HEK293 (cell line): Measurements from ENCODE around the gene TRABD.

Source experiments
- CTCF ChIA-PET: fragments of 350-600 bp; formaldehyde crosslinking; extraction: SDS; loops from one replicate; lab custom pipeline; 2021; ENCODE audit warnings: antibody characterized with exemption; lab: Yijun Ruan, JAX
- POLR2A ChIA-PET: fragments of 300-600 bp; formaldehyde crosslinking; extraction: SDS; loops from one replicate; lab custom pipeline; 2020; ENCODE audit warnings: antibody characterized with exemption, inconsistent platforms; lab: Yijun Ruan, JAX
- H3K27ac ChIP-seq: fragments of 200-500 bp; sonication (Bioruptor generic); 2 replicates; pipeline ENCODE4 v1.5.1; 2014; ENCODE audit warnings: low read depth, low read length, control low read depth, inconsistent platforms; ENCODE audit errors: extremely low read depth
- H3K36me3 ChIP-seq, 2 experiments: fragments of 200-500 bp in 1 of 2; sonication (Bioruptor generic) in 1 of 2; 1 replicate in 1 of 2; 2 replicates in 1 of 2; pipeline ENCODE4 v1.5.1; 2014 to 2017; ENCODE audit warnings: inconsistent platforms in 2 of 2, low read length in 2 of 2; ENCODE audit not compliant: control insufficient read depth in 2 of 2, insufficient read depth in 1 of 2
- H3K4me1 ChIP-seq: fragments of 200-500 bp; sonication (Bioruptor generic); 2 replicates; pipeline ENCODE4 v1.5.1; 2014; ENCODE audit warnings: mild to moderate bottlenecking, low read length, inconsistent platforms; ENCODE audit not compliant: control insufficient read depth, insufficient read depth
- H3K4me3 ChIP-seq: 2 replicates; pipeline ENCODE4 v1.5.1; 2011; ENCODE audit warnings: low read depth, mild to moderate bottlenecking, control low read depth, low read length, moderate library complexity
- H3K9me3 ChIP-seq: fragments of 200-500 bp; sonication (Bioruptor generic); 2 replicates; pipeline ENCODE4 v1.5.1; 2014; ENCODE audit warnings: low read depth, low read length, inconsistent platforms; ENCODE audit not compliant: control insufficient read depth, insufficient read depth
- GLI4 ChIP-seq: fragments of 450-650 bp; formaldehyde crosslinking; IDR thresholded peaks from 2 replicates; pipeline ENCODE4 v1.5.1; 2016; ENCODE audit warnings: missing biosample characterization, missing genetic modification characterization
- GLIS1 ChIP-seq: fragments of 450-650 bp; formaldehyde crosslinking; IDR thresholded peaks from 2 replicates; pipeline ENCODE4 v1.5.1; 2016; ENCODE audit warnings: missing biosample characterization, missing genetic modification characterization
- GLIS2 ChIP-seq: fragments of 450-650 bp; formaldehyde crosslinking; IDR thresholded peaks from 2 replicates; pipeline ENCODE4 v1.5.1; 2016; ENCODE audit warnings: missing biosample characterization, missing genetic modification characterization
- HOXD13 ChIP-seq: sonication (generic); formaldehyde crosslinking; IDR thresholded peaks from 2 replicates; pipeline ENCODE4 v1.8.0; 2022; ENCODE audit warnings: missing genetic modification reagents, borderline replicate concordance
- PRDM1 ChIP-seq: fragments of 450-650 bp; formaldehyde crosslinking; IDR thresholded peaks from 2 replicates; pipeline ENCODE4; 2016; ENCODE audit warnings: missing biosample characterization, missing genetic modification characterization
- PRDM2 ChIP-seq: fragments of 450-650 bp; formaldehyde crosslinking; IDR thresholded peaks from 2 replicates; pipeline ENCODE4 v1.5.1; 2016; ENCODE audit warnings: missing biosample characterization, missing genetic modification characterization, borderline replicate concordance
- ZIC2 ChIP-seq: fragments of 450-650 bp; formaldehyde crosslinking; IDR thresholded peaks from 2 replicates; pipeline ENCODE4 v1.5.1; 2016; ENCODE audit warnings: missing biosample characterization, missing genetic modification characterization
- ZNF2 ChIP-seq: fragments of 450-650 bp; formaldehyde crosslinking; IDR thresholded peaks from 2 replicates; pipeline ENCODE4 v1.5.1; 2016; ENCODE audit warnings: missing biosample characterization, missing genetic modification characterization
- ZNF23 ChIP-seq: fragments of 450-650 bp; formaldehyde crosslinking; IDR thresholded peaks from 2 replicates; pipeline ENCODE4 v1.5.1; 2016; ENCODE audit warnings: missing biosample characterization, missing genetic modification characterization, borderline replicate concordance
- ZNF521 ChIP-seq: fragments of 450-650 bp; formaldehyde crosslinking; IDR thresholded peaks from 2 replicates; pipeline ENCODE4 v1.5.1; 2017; ENCODE audit warnings: missing biosample characterization, mild to moderate bottlenecking, missing genetic modification characterization
- ZNF544 ChIP-seq: fragments of 450-650 bp; formaldehyde crosslinking; IDR thresholded peaks from 2 replicates; pipeline ENCODE4 v1.5.0; 2017; ENCODE audit warnings: missing biosample characterization, missing genetic modification characterization
- ZNF791 ChIP-seq: fragments of 450-650 bp; formaldehyde crosslinking; IDR thresholded peaks from 2 replicates; pipeline ENCODE4 v1.5.1; 2016; ENCODE audit warnings: missing biosample characterization, missing genetic modification characterization
- ZSCAN16 ChIP-seq: fragments of 450-650 bp; formaldehyde crosslinking; IDR thresholded peaks from 2 replicates; pipeline ENCODE4 v1.5.1; 2016; ENCODE audit warnings: missing biosample characterization, missing genetic modification characterization
- TF ChIP-seq, protein P1 (sequence below): fragments of 450-650 bp; formaldehyde crosslinking; IDR thresholded peaks from 2 replicates; pipeline ENCODE4 v1.5.1; 2016; ENCODE audit warnings: missing biosample characterization, missing genetic modification characterization
- TF ChIP-seq, protein P2 (sequence below): fragments of 450-650 bp; formaldehyde crosslinking; IDR thresholded peaks from 2 replicates; pipeline ENCODE4 v1.5.1; 2016; ENCODE audit warnings: missing biosample characterization, missing genetic modification characterization

Gene TRABD

DNA sequence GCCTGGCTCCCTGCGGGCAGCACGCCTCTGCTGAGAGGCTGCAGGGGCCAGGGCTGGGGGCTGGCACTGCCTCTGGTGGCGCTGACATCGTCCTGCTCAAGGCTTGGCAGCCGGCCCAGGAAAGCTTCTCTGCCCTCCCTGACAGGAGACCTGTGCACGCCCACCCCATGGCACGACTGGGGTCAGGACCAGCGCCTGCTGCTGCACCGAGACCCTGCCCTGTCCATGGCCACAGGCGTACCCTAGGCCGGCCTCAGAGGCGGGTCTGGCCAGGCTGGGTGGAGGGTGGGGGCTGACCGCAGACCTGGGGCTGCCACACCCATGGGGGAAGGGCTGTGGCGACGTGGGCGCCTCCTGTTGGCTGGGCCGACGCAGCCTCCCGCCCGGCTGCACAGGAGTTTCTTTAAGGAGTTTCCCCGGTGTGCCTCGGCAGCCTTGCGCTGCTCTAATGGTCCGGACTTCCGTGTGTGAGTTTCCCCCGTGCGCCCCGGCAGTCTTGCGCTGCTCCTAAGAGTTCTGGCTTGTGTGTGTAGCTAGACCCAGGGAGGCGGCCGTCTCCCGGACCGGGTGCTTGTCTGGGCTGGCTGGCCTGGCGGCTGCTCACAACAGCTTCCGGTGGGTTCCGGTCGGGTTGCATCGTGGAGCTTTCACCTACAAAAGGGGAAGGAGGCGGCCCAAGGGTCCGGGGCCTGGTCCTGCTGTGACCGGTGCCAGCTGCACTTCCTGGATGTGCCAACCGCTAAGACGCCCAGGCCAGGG is 4.6 kb downstream of the TRABD start (continued):
- TF ChIP-seq PRDM2 (tag by site-specific recombination) (no peak), PRDM1 (tag by site-specific recombination) (no peak), ZNF544 (tag by site-specific recombination) (no peak), ZSCAN16 (tag by site-specific recombination) (no peak)
- TF ChIP-seq, protein P1, sequence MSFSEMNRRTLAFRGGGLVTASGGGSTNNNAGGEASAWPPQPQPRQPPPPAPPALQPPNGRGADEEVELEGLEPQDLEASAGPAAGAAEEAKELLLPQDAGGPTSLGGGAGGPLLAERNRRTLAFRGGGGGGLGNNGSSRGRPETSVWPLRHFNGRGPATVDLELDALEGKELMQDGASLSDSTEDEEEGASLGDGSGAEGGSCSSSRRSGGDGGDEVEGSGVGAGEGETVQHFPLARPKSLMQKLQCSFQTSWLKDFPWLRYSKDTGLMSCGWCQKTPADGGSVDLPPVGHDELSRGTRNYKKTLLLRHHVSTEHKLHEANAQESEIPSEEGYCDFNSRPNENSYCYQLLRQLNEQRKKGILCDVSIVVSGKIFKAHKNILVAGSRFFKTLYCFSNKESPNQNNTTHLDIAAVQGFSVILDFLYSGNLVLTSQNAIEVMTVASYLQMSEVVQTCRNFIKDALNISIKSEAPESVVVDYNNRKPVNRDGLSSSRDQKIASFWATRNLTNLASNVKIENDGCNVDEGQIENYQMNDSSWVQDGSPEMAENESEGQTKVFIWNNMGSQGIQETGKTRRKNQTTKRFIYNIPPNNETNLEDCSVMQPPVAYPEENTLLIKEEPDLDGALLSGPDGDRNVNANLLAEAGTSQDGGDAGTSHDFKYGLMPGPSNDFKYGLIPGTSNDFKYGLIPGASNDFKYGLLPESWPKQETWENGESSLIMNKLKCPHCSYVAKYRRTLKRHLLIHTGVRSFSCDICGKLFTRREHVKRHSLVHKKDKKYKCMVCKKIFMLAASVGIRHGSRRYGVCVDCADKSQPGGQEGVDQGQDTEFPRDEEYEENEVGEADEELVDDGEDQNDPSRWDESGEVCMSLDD (tag by site-specific recombination), result peak; percentile 53; the same call in 1 of the 2 replicates

DNA sequence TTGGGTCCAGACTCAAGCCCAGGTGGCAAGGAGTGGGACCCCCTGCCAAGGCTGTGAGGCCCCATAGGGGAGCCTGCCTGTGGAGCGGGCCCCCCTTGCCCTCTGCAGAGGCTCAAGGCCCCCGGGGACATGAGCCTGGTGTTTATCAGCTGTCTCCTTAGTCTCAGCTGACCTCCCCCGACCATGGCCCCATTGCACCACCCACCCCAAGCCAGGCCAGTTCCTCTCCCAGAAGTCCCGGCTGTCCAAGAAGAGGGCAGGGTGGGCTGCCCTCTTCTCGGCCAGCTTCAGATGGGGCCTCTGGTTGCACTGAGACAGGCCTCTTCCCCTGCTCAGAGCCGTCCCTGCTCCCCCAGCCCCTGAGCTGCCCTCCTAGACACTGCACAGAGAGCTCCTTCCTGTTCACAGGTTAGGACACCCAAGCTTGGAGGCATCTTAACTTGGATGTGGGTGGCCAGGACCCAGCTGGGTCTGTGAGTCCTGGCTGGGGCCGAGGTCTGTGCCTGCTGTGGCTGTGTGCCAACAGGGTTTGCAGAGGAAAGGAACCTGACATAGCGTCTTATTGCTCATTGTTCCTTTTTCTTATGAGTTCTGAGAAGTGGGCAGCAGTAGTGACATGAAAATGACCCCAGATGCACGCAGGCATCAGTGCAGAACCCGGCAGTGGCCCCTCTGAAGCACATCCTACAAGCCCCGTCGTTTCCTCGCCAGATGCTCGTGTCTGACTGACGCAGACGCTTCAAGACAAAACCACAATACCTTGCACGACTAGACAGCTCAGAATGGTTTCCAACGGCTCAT is 5.4 kb downstream of the TRABD start:
- peak overlapping the region; percentile 45; the same call in 1 of the 2 replicates for H3K27ac ChIP-seq
- POLR2A ChIA-PET, result interaction anchor here (0.6 to 1.5 kb wide), 5 partner anchors 9 to 229 kb away, joined by 3 to 8 read pairs (median 4); partner anchors contain the start of gene PANX2
- H3K9me3 ChIP-seq, result no peaks in the 10 kb centered on the region
- peak overlapping the region; percentile 37; the same call in 1 of the 2 replicates for H3K4me3 ChIP-seq
- peaks cover 30% of the 10 kb centered on the region for H3K4me1 ChIP-seq
- no peak for TF ChIP-seq ZNF791
- TF ChIP-seq GLIS1 (tag by site-specific recombination), result peak; percentile 88
- no peak for TF ChIP-seq ZNF521 (tag by site-specific recombination)
- TF ChIP-seq ZIC2 (tag by site-specific recombination), result peak; percentile 28; the same call in 1 of the 2 replicates
- TF ChIP-seq ZNF2 (tag by site-specific recombination), result no peak
- no peak for TF ChIP-seq GLI4 (tag by site-specific recombination)
- TF ChIP-seq HOXD13, result no peak
- TF ChIP-seq GLIS2 (tag by site-specific recombination), result peak; percentile 42
- TF ChIP-seq ZNF23 (tag by site-specific recombination), result no peak
- TF ChIP-seq, protein P2, sequence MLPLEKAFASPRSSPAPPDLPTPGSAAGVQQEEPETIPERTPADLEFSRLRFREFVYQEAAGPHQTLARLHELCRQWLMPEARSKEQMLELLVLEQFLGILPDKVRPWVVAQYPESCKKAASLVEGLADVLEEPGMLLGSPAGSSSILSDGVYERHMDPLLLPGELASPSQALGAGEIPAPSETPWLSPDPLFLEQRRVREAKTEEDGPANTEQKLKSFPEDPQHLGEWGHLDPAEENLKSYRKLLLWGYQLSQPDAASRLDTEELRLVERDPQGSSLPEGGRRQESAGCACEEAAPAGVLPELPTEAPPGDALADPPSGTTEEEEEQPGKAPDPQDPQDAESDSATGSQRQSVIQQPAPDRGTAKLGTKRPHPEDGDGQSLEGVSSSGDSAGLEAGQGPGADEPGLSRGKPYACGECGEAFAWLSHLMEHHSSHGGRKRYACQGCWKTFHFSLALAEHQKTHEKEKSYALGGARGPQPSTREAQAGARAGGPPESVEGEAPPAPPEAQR (tag by site-specific recombination), result no peak
- CTCF ChIA-PET, result interaction anchor here (0.5 to 2.5 kb wide), 5 partner anchors 8 to 164 kb away, joined by 3 to 10 read pairs (median 4); no protein-coding TSS in a partner anchor
- peaks cover 9 to 61% of the 10 kb centered on the region in 2 experiments; a peak in 2 of 3 replicates for H3K36me3 ChIP-seq
